Measurements from ENCODE around the gene FYCO1. TPM values are rescaled to one million over a fixed set of nuclear protein-coding genes. Genes with fewer than 3 reads are reported as not detected.

The FYCO1 gene
- total and polyA plus RNA-seq, 2 of the 8 experiments (the other 6 are each of a cell fraction or from before 2014, with no cell fraction given), result 4.8 to 10.8 TPM

- H3K4me2 ChIP-seq (ENCODE audit: insufficient read depth in 1 of 2, low read depth in 2 of 2, low read length in 2 of 2), result no peak overlapping the region
- H2AFZ ChIP-seq (ENCODE audit: low read length), result no peak overlapping the region
- no peak overlapping the region for H3K56ac ChIP-seq (replicated peaks; ENCODE audit: insufficient read length, low read depth, low read length)
- H3K14ac ChIP-seq (ENCODE audit: insufficient read length), result no peak overlapping the region
- H3K18ac ChIP-seq (ENCODE audit: extremely low read depth, low read length), result no peak overlapping the region
- ChIA-PET POLR2A (ENCODE audit: partially characterized antibody) (interaction anchor here (1.0 kb wide), 1 partner anchor 23 kb away, joined by 3 read pairs; no protein-coding TSS in a partner anchor), CTCF (ENCODE audit: partially characterized antibody) (interaction anchor here (0.7 to 3.6 kb wide), 5 partner anchors 10 to 106 kb away, joined by 3 to 11 read pairs (median 3); no protein-coding TSS in a partner anchor)
- DNase-seq (ENCODE audit: low read depth in 1 of 2, low spot score in 2 of 2) (no peak), FAIRE-seq (no peak)
- H3K36me3 ChIP-seq (ENCODE audit: control insufficient read depth in 2 of 4, insufficient read depth in 4 of 4, low read length in 3 of 4), result peaks cover 11 to 68% (median 49%) of the 10 kb centered on the region in 4 experiments
- no peak overlapping the region for H4K8ac ChIP-seq (ENCODE audit: extremely low read depth, insufficient read depth, low read length)
- H3K4ac ChIP-seq (replicated peaks; ENCODE audit: insufficient read length, low read depth, low read length), result no peak overlapping the region
- H2BK5ac ChIP-seq (ENCODE audit: low read depth, low read length), result no peak overlapping the region
- TF ChIP-seq POU5F1 (IDR thresholded peaks at IDR 0.05; ENCODE audit: low read depth, low read length), result no peak
- TF ChIP-seq FOSL1 (IDR thresholded peaks at IDR 0.05; ENCODE audit: insufficient read depth, low read depth, low read length), result no peak
- TF ChIP-seq EGR1 (IDR thresholded peaks at IDR 0.05; ENCODE audit: borderline replicate concordance, low read depth, low read length), result no peak
- TF ChIP-seq SUZ12 (IDR thresholded peaks at IDR 0.05; ENCODE audit: low read length), result no peak
- no peak for TF ChIP-seq BCL11A (IDR thresholded peaks at IDR 0.05; ENCODE audit: low read depth in 2 of 2, low read length in 2 of 2)
- no peak for TF ChIP-seq JUN (IDR thresholded peaks at IDR 0.05; ENCODE audit: low read depth, low read length)
- TF ChIP-seq POLR2A (IDR thresholded peaks at IDR 0.05; ENCODE audit: control extremely low read depth in 1 of 2, low read depth in 2 of 2, low read length in 2 of 2), result no peak
- TF ChIP-seq SIRT6 (IDR thresholded peaks at IDR 0.05; ENCODE audit: low read length), result no peak
- TF ChIP-seq CBX8 (IDR thresholded peaks at IDR 0.05; ENCODE audit: borderline replicate concordance, low read depth, low read length), result no peak
- TF ChIP-seq TAF1 (IDR thresholded peaks at IDR 0.05; ENCODE audit: low read depth, low read length), result no peak
- no peak for TF ChIP-seq BACH1 (IDR thresholded peaks at IDR 0.05; ENCODE audit: low read length)
- no peak for TF ChIP-seq POLR2AphosphoS5 (IDR thresholded peaks at IDR 0.05; ENCODE audit: low read depth, low read length)
- TF ChIP-seq CREB1 (IDR thresholded peaks at IDR 0.05), result no peak
- H3K4me1 ChIP-seq (replicated peaks in 1 of 4; ENCODE audit: control insufficient read depth in 3 of 4, insufficient read depth in 4 of 4, low read length in 3 of 4), result no peaks in the 10 kb centered on the region
- H2BK15ac ChIP-seq (ENCODE audit: low read length), result no peak overlapping the region
- no peak overlapping the region for H3K4me3 ChIP-seq (ENCODE audit: extremely low read depth in 1 of 4, insufficient read depth in 2 of 4, low read depth in 3 of 4, low read length in 4 of 4)
- H4K91ac ChIP-seq (replicated peaks; ENCODE audit: insufficient read length, low read length), result no peak overlapping the region
- no peak overlapping the region for H3K27ac ChIP-seq (ENCODE audit: low read depth, low read length)
- no peak overlapping the region for H3K9ac ChIP-seq (replicated peaks in 1 of 4; ENCODE audit: extremely low read depth in 1 of 4, low read depth in 3 of 4, low read length in 3 of 4)
- H3K23me2 ChIP-seq (ENCODE audit: low read depth, low read length), result no peaks in the 10 kb centered on the region
- H2BK12ac ChIP-seq (ENCODE audit: low read depth, low read length), result no peak overlapping the region
- no peaks in the 10 kb centered on the region for H3K27me3 ChIP-seq (replicated peaks in 1 of 4; ENCODE audit: control insufficient read depth in 3 of 4, extremely low read depth in 1 of 4, insufficient read depth in 3 of 4, low read length in 3 of 4)
- no peak overlapping the region for H2BK120ac ChIP-seq (replicated peaks; ENCODE audit: low read depth, low read length)
- H2AK5ac ChIP-seq (ENCODE audit: low read depth, low read length), result no peak overlapping the region
- peaks cover 0 to 3% of the 10 kb centered on the region in 2 experiments; a peak in 1 of 4 replicates for H3K79me2 ChIP-seq (ENCODE audit: control insufficient read depth in 1 of 2, insufficient read depth in 2 of 2, low read length in 2 of 2)
- no peaks in the 10 kb centered on the region for H3K9me3 ChIP-seq (ENCODE audit: insufficient read depth in 2 of 2, low read depth in 1 of 2, low read length in 1 of 2)
- H4K20me1 ChIP-seq (replicated peaks in 1 of 2; ENCODE audit: control insufficient read depth in 1 of 2, insufficient read depth in 2 of 2, low read length in 2 of 2), result peaks cover 0 to 1% of the 10 kb centered on the region in 2 experiments
- H4K5ac ChIP-seq (ENCODE audit: insufficient read length, low read depth, low read length), result no peak overlapping the region
- no peak overlapping the region for H2BK20ac ChIP-seq (ENCODE audit: low read length)
- WGBS, 2 experiments (ENCODE audit: extremely low coverage in 1 of 2, insufficient coverage in 1 of 2, insufficient read length in 1 of 2, insufficient replicate concordance in 2 of 2, low coverage in 1 of 2, low lambda C conversion rate in 2 of 2, missing lambda C conversion rate in 1 of 2), result 89% methylated on average over 2 of the region's 2 CpGs; no CpG with 5 or more reads in 1 of the 2 experiments
- no peaks in the 10 kb centered on the region for H3K79me1 ChIP-seq (ENCODE audit: low read depth, low read length)
- H3K23ac ChIP-seq (ENCODE audit: insufficient read length), result no peak overlapping the region
Measured at GRCh38 chr3:45980819-45981218, 14.8 kb downstream of the FYCO1 start.
